Right lobe of liver (tissue), 6 donors: ENCODE data around the gene CLCN7. TPM values are rescaled to one million over a fixed set of nuclear protein-coding genes. Genes with fewer than 3 reads are reported as not detected.

Source experiments
- ATAC-seq, 4 donors: fragments of 200-7000 bp; cut with Tn5 transposase; one replicate each; pipeline ENCODE4 v1.9.1; 2020; ENCODE audit warnings: mild to moderate bottlenecking in 4 of 4, moderate library complexity in 4 of 4
- DNase-seq, 3 donors: peaks; one replicate each; pipeline ENCODE4 v3.0.0-alpha.2; 2020
- H3K27ac ChIP-seq, 3 donors: fragments of 200-600 bp; one replicate each; pipeline ENCODE4 v1.8.0; 2022
- H3K27me3 ChIP-seq, 2 donors: fragments of 200-600 bp; one replicate each; pipeline ENCODE4 v1.8.0; 2022
- H3K36me3 ChIP-seq, 4 donors: fragments of 200-600 bp; sonication (generic) in 1 of 4; one replicate each; pipeline versions ENCODE4 v1.5.1 to v1.8.0; 2017 to 2022; ENCODE audit warnings: control low read depth in 1 of 4
- H3K4me1 ChIP-seq, 4 donors: fragments of 200-600 bp; sonication (generic) in 1 of 4; one replicate each; pipeline versions ENCODE4 v1.5.1 to v1.8.0; 2017 to 2022; ENCODE audit warnings: control low read depth in 1 of 4
- H3K4me3 ChIP-seq, 3 donors: fragments of 200-600 bp; one replicate each; pipeline ENCODE4 v1.8.0; 2022
- H3K9me3 ChIP-seq, 4 donors: fragments of 200-600 bp; sonication (generic) in 1 of 4; one replicate each; pipeline versions ENCODE4 v1.5.1 to v1.8.0; 2017 to 2022; ENCODE audit warnings: control low read depth in 1 of 4
- POLR2A ChIP-seq: fragments of 450-650 bp; IDR thresholded peaks from one replicate; pipeline ENCODE4 v1.6.1; 2017; ENCODE audit warnings: antibody characterized with exemption, mild to moderate bottlenecking
- WGBS: methylation state at CpG from one replicate; pipeline ENCODE4 v1.1.6; 2018; ENCODE audit warnings: low coverage, low lambda C conversion rate; ENCODE audit not compliant: insufficient coverage; ENCODE audit errors: missing lambda C conversion rate; 5-methylcytosine and 5-hydroxymethylcytosine counted together
- intact Hi-C, 2 donors: fragments of 100-400 bp; cut with DNase I; formaldehyde crosslinking; loops; one replicate each; pipeline versions ENCODE4 v1.11.2 to v1.14.1; 2022
- total RNA-seq, 6 experiments: library from RNA; depleted of rRNA in 2 of 6; stranded (reverse); fragments of >200 nt in 2 of 6; fragmentation: NEBNext Ultra II Directional in 3 of 6; extraction: Animal tissue kit (Norgen Biotek cat#: 25700) in 3 of 6; gene quantifications; one replicate each; pipeline versions ENCODE4 v1.1.0 to v1.2.4, GENCODE V29; 2016 to 2023
- TF ChIP-seq, protein P1 (sequence below), 4 donors: fragments of 200-600 bp in 3 of 4; fragments of 450-650 bp in 1 of 4; IDR thresholded peaks; one replicate each; pipeline versions ENCODE4 v1.5.1 to v1.8.0; 2016 to 2022; ENCODE audit warnings: antibody characterized with exemption in 4 of 4, mild to moderate bottlenecking in 2 of 4
- donor health status: DM: no; HTN: yes; CAD: no.
- donor health status: DM: no; HTN: no; CAD: no.
- donor health status: DM: no; HTN: no; CAD: no.
- donor health status: DM: no; HTN: yes; CAD: no.
- donor health status: DM: no; HTN: yes; CAD: no.

The CLCN7 gene
- total RNA-seq, 6 experiments from 2014 or later = 36.0 to 50.8 (median 40.8) TPM

- TF ChIP-seq, protein P1, sequence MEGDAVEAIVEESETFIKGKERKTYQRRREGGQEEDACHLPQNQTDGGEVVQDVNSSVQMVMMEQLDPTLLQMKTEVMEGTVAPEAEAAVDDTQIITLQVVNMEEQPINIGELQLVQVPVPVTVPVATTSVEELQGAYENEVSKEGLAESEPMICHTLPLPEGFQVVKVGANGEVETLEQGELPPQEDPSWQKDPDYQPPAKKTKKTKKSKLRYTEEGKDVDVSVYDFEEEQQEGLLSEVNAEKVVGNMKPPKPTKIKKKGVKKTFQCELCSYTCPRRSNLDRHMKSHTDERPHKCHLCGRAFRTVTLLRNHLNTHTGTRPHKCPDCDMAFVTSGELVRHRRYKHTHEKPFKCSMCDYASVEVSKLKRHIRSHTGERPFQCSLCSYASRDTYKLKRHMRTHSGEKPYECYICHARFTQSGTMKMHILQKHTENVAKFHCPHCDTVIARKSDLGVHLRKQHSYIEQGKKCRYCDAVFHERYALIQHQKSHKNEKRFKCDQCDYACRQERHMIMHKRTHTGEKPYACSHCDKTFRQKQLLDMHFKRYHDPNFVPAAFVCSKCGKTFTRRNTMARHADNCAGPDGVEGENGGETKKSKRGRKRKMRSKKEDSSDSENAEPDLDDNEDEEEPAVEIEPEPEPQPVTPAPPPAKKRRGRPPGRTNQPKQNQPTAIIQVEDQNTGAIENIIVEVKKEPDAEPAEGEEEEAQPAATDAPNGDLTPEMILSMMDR (IDR thresholded peaks at IDR 0.05) = no peak
- TF ChIP-seq POLR2A = no peak
- Histone ChIP-seq H3K27ac (no peak overlapping the region), H3K27me3 (no peaks in the 10 kb centered on the region), H3K4me3 (no peak overlapping the region), H3K9me3 (no peaks in the 10 kb centered on the region), H3K4me1 (no peaks in the 10 kb centered on the region), H3K36me3 (peaks cover 0 to 5% (median 0%) of the 10 kb centered on the region in 4 donors)
- WGBS = 53% methylated on average over 8 of the region's 14 CpGs
- ATAC-seq = peak in 1 of 4 donors; percentile 33
- intact Hi-C loops = no loop called here
- DNase-seq = no peak
These were observed 7.8 kb downstream of the CLCN7 start for GRCh38 chr16:1466968-1467521.

GRCh38 chr16:1466054-1466453 lies 8.8 kb downstream of the CLCN7 start:
- Histone ChIP-seq H3K4me3 (no peak overlapping the region), H3K4me1 (no peaks in the 10 kb centered on the region), H3K27ac (no peak overlapping the region), H3K36me3 (peaks cover 0 to 8% (median 0%) of the 10 kb centered on the region in 4 donors), H3K9me3 (no peaks in the 10 kb centered on the region), H3K27me3 (no peaks in the 10 kb centered on the region)
- TF ChIP-seq, protein P1 (IDR thresholded peaks at IDR 0.05) = no peak
- 95% methylated on average over 4 of the region's 24 CpGs for WGBS
- intact Hi-C loops = no loop called here
- DNase-seq = peak in 1 of 3 donors; percentile 34
- ATAC-seq = no peak

GRCh38 chr16:1465567-1465915 lies 9.3 kb downstream of the CLCN7 start:
- no peaks in the 10 kb centered on the region for H3K9me3 ChIP-seq
- no peak overlapping the region for H3K4me3 ChIP-seq
- H3K27me3 ChIP-seq = no peaks in the 10 kb centered on the region
- H3K27ac ChIP-seq = no peak overlapping the region
- intact Hi-C loops = no loop called here
- no CpG with 5 or more reads among the region's 13 CpGs for whole genome bisulfite sequencing
- ATAC-seq (no peak), DNase-seq (no peak)
- peaks cover 0 to 14% (median 0%) of the 10 kb centered on the region in 4 donors for H3K36me3 ChIP-seq
- no peaks in the 10 kb centered on the region for H3K4me1 ChIP-seq
- TF ChIP-seq POLR2A = no peak

- 89% methylated on average over 13 of the region's 33 CpGs for WGBS
- peak in 1 of 3 donors; percentile 45 for DNase-seq
- no peaks in the 10 kb centered on the region for H3K27me3 ChIP-seq
- no peak for ATAC-seq
- H3K4me1 ChIP-seq = no peaks in the 10 kb centered on the region
- no peak overlapping the region for H3K27ac ChIP-seq
- H3K4me3 ChIP-seq = no peak overlapping the region
- peaks cover 0 to 18% (median 0%) of the 10 kb centered on the region in 4 donors for H3K36me3 ChIP-seq
- intact Hi-C loops = no loop called here
- TF ChIP-seq, protein P1 (IDR thresholded peaks at IDR 0.05) = no peak
- no peak for TF ChIP-seq POLR2A
- H3K9me3 ChIP-seq = no peaks in the 10 kb centered on the region
These were observed 9.8 kb downstream of the CLCN7 start for GRCh38 chr16:1464894-1465566.

GRCh38 chr16:1464196-1464893 lies 10.5 kb downstream of the CLCN7 start:
- no peaks in the 10 kb centered on the region for H3K4me1 ChIP-seq
- TF ChIP-seq, protein P1 (IDR thresholded peaks at IDR 0.05) = no peak
- TF ChIP-seq POLR2A = no peak
- intact Hi-C loops = no loop called here
- no peaks in the 10 kb centered on the region for H3K9me3 ChIP-seq
- H3K4me3 ChIP-seq = no peak overlapping the region
- no peak overlapping the region for H3K27ac ChIP-seq
- ATAC-seq = no peak
- 90% methylated on average over 12 of the region's 41 CpGs for WGBS
- H3K27me3 ChIP-seq = no peaks in the 10 kb centered on the region
- H3K36me3 ChIP-seq = peaks cover 0 to 18% (median 0%) of the 10 kb centered on the region in 4 donors
- peak in 1 of 3 donors; percentile 31 for DNase-seq
